IMR-90 (cell line): ENCODE measurements around the gene USP25.

Experiments
- BHLHE40 ChIP-seq: fragments of 150-350 bp; IDR thresholded peaks from 2 replicates; pipeline ENCODE4 v1.6.1; 2016; ENCODE audit warnings: mild to moderate bottlenecking, low read depth, low read length
- CHD1 ChIP-seq: IDR thresholded peaks from 2 replicates; pipeline ENCODE4 v1.6.1; 2012; ENCODE audit warnings: low read depth, low read length, improper control_type of control experiment
- CTCF ChIP-seq: conservative IDR thresholded peaks from 2 replicates; pipeline ENCODE4 v1.5.1; 2012; ENCODE audit warnings: mild to moderate bottlenecking, low read depth, low read length, improper control_type of control experiment
- MAZ ChIP-seq: IDR thresholded peaks from 2 replicates; pipeline ENCODE4 v1.6.1; 2012; ENCODE audit warnings: low read depth, mild to moderate bottlenecking, low read length, improper control_type of control experiment, moderate library complexity, borderline replicate concordance
- MXI1 ChIP-seq: IDR thresholded peaks from 2 replicates; pipeline ENCODE4 v1.6.1; 2012; ENCODE audit warnings: low read depth, mild to moderate bottlenecking, low read length, moderate library complexity, borderline replicate concordance
- POLR2A ChIP-seq: IDR thresholded peaks from 2 replicates; pipeline ENCODE4 v1.6.1; 2012; ENCODE audit warnings: mild to moderate bottlenecking, low read depth, low read length
- RAD21 ChIP-seq: IDR thresholded peaks from 2 replicates; pipeline ENCODE4 v1.6.1; 2012; ENCODE audit warnings: low read length, improper control_type of control experiment
- RCOR1 ChIP-seq: IDR thresholded peaks from 2 replicates; pipeline ENCODE4 v1.6.1; 2012; ENCODE audit warnings: mild to moderate bottlenecking, low read length, improper control_type of control experiment; ENCODE audit not compliant: insufficient replicate concordance
- RFX5 ChIP-seq: IDR thresholded peaks from 2 replicates; pipeline ENCODE4 v1.8.0; 2012; ENCODE audit warnings: low read depth, mild to moderate bottlenecking, low read length, moderate library complexity
- SMC3 ChIP-seq: fragments of 150-350 bp; IDR thresholded peaks from 2 replicates; pipeline ENCODE4 v1.6.1; 2016; ENCODE audit warnings: low read depth, mild to moderate bottlenecking, antibody characterized with exemption, low read length, moderate library complexity
- USF2 ChIP-seq: fragments of 150-350 bp; IDR thresholded peaks from 2 replicates; pipeline ENCODE4 v1.6.1; 2017; ENCODE audit warnings: mild to moderate bottlenecking, antibody characterized with exemption, low read length, low read depth

- no peak for TF ChIP-seq POLR2A
- no peak for TF ChIP-seq CTCF
- no peak for TF ChIP-seq RFX5
- no peak for TF ChIP-seq RAD21
- no peak for TF ChIP-seq MAZ
- no peak for TF ChIP-seq MXI1
- no peak for TF ChIP-seq RCOR1
- TF ChIP-seq BHLHE40 = no peak
- TF ChIP-seq CHD1 = no peak
- no peak for TF ChIP-seq SMC3
- TF ChIP-seq USF2 = no peak
These were observed 90.5 kb downstream of the USP25 start for GRCh38 chr21:15820327-15820726.
